Measurements from ENCODE around the gene ZNF358. TPM values are rescaled to one million over a fixed set of nuclear protein-coding genes. Genes with fewer than 3 reads are reported as not detected.

Gene ZNF358
- 2.5 and 3.0 TPM in 2 replicates for total RNA-seq (2013; cell fraction: nucleolus; rRNA removed)
- total RNA-seq (2014; rRNA removed) (2.1 and 3.0 TPM in 2 replicates), total RNA-seq (2014; rRNA removed; fragmentation: Illumina TruSeq; extraction: Trizol) (1.8 and 1.9 TPM in 2 replicates), total RNA-seq (2021) (4.9 and 6.3 TPM in 2 replicates), polyA plus RNA-seq (2011; rRNA removed) (0.13 and 0.50 TPM in 2 replicates), polyA plus RNA-seq (2014; fragmentation: Illumina TruSeq; extraction: Trizol) (4.1 and 5.5 TPM in 2 replicates), polyA plus RNA-seq (2014; fragmentation: Nextera tagmentation; extraction: Ambion mirVana) (under 1 TPM in 1 of 2 experiments, not detected in 1; 0.09 TPM), polyA plus RNA-seq (2014; rRNA removed) (2.2 and 4.0 TPM in 2 replicates), polyA plus RNA-seq (2016; fragmentation: Nextera tagmentation; extraction: Ambion mirVana) (under 1 TPM; 0.59 to 0.96 TPM), polyA minus RNA-seq (2011; rRNA and poly(A)+ RNA removed) (0.15 TPM in 1 of 2 replicates, not detected in the other), Bru-seq, nascent RNA (percentile 30 among the genes with signal in this experiment), BruChase-seq, experiment 1, labeled RNA remaining after a 6-hour chase (percentile 39 among the genes with signal in this experiment), BruChase-seq, experiment 2, labeled RNA remaining after a 2-hour chase (percentile 31 among the genes with signal in this experiment)
- 2.0 TPM for polyA plus RNA-seq (2011; ENCODE audit: low read depth)
- 0.89 and 1.5 TPM in 2 replicates for polyA plus RNA-seq (2011; cell fraction: cytosol; rRNA removed)
- 0.43 and 0.63 TPM in 2 replicates for polyA plus RNA-seq (2011; cell fraction: nucleus; rRNA removed)
- 7.2 and 7.6 TPM in 2 replicates for polyA plus RNA-seq (2012)
- 0.62 TPM in 1 of 2 replicates, not detected in the other for polyA minus RNA-seq (2011; cell fraction: cytosol; rRNA and poly(A)+ RNA removed)
- polyA minus RNA-seq (2011; cell fraction: nucleus; rRNA and poly(A)+ RNA removed): 0.24 and 0.57 TPM in 2 replicates
- long read RNA-seq, experiment 1: 0 reads
- long read RNA-seq, experiment 2: 0 reads

DNA sequence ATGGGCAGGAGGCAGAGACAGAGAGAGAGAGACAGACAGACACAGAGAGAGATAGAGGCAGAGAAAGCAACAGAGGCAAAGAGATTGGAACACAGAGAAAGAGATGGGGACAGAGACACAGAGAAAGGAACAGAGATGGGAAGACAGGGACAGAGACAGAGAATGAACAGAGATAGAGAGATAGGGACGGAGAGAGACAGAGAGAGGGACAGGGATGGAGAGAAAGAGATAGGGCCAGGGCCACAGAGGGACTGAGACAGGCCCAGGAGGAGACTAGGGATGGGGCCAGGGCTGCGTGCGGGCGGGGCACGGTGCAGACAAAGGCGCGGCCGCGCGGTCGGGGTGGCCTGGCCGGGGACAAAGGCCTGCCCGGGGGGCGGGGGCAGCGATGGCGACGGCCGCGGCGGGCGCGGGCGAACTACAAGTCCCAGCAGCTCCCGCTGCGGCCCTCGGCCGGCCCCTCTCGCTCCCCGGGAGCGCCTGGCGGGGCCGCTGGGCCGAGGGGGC is at the start of gene ZNF358:
TSS of gene ZNF358 (plus strand) at position 459 of the 507 bp plus-strand sequence. CDS start 3,140 bp downstream, outside the sequence.
- in situ Hi-C loops (cut with MboI): no loop called here
- POLR2A ChIA-PET: no interaction called here
- FAIRE-seq: no peak
- TF ChIP-seq, protein P1, sequence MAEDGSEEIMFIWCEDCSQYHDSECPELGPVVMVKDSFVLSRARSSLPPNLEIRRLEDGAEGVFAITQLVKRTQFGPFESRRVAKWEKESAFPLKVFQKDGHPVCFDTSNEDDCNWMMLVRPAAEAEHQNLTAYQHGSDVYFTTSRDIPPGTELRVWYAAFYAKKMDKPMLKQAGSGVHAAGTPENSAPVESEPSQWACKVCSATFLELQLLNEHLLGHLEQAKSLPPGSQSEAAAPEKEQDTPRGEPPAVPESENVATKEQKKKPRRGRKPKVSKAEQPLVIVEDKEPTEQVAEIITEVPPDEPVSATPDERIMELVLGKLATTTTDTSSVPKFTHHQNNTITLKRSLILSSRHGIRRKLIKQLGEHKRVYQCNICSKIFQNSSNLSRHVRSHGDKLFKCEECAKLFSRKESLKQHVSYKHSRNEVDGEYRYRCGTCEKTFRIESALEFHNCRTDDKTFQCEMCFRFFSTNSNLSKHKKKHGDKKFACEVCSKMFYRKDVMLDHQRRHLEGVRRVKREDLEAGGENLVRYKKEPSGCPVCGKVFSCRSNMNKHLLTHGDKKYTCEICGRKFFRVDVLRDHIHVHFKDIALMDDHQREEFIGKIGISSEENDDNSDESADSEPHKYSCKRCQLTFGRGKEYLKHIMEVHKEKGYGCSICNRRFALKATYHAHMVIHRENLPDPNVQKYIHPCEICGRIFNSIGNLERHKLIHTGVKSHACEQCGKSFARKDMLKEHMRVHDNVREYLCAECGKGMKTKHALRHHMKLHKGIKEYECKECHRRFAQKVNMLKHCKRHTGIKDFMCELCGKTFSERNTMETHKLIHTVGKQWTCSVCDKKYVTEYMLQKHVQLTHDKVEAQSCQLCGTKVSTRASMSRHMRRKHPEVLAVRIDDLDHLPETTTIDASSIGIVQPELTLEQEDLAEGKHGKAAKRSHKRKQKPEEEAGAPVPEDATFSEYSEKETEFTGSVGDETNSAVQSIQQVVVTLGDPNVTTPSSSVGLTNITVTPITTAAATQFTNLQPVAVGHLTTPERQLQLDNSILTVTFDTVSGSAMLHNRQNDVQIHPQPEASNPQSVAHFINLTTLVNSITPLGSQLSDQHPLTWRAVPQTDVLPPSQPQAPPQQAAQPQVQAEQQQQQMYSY (CRISPR knock-in tag; IDR thresholded peaks at IDR 0.05): no peak
- TF ChIP-seq CREM (IDR thresholded peaks at IDR 0.05; ENCODE audit: low read depth): no peak
- TF ChIP-seq SMAD1 (IDR thresholded peaks at IDR 0.05; ENCODE audit: low read depth, partially characterized antibody): no peak
- no peak for TF ChIP-seq NRF1 (conservative IDR thresholded peaks at IDR 0.05; ENCODE audit: low read depth, low read length)
- TF ChIP-seq HCFC1 (IDR thresholded peaks at IDR 0.05; ENCODE audit: low read length): peak; percentile 76
- no peak for TF ChIP-seq SREBF1 (IDR thresholded peaks at IDR 0.05; ENCODE audit: low read length)
- TF ChIP-seq HDGF (IDR thresholded peaks at IDR 0.05): peak; percentile 83
- TF ChIP-seq, protein P2, sequence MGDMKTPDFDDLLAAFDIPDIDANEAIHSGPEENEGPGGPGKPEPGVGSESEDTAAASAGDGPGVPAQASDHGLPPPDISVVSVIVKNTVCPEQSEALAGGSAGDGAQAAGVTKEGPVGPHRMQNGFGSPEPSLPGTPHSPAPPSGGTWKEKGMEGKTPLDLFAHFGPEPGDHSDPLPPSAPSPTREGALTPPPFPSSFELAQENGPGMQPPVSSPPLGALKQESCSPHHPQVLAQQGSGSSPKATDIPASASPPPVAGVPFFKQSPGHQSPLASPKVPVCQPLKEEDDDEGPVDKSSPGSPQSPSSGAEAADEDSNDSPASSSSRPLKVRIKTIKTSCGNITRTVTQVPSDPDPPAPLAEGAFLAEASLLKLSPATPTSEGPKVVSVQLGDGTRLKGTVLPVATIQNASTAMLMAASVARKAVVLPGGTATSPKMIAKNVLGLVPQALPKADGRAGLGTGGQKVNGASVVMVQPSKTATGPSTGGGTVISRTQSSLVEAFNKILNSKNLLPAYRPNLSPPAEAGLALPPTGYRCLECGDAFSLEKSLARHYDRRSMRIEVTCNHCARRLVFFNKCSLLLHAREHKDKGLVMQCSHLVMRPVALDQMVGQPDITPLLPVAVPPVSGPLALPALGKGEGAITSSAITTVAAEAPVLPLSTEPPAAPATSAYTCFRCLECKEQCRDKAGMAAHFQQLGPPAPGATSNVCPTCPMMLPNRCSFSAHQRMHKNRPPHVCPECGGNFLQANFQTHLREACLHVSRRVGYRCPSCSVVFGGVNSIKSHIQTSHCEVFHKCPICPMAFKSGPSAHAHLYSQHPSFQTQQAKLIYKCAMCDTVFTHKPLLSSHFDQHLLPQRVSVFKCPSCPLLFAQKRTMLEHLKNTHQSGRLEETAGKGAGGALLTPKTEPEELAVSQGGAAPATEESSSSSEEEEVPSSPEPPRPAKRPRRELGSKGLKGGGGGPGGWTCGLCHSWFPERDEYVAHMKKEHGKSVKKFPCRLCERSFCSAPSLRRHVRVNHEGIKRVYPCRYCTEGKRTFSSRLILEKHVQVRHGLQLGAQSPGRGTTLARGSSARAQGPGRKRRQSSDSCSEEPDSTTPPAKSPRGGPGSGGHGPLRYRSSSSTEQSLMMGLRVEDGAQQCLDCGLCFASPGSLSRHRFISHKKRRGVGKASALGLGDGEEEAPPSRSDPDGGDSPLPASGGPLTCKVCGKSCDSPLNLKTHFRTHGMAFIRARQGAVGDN (IDR thresholded peaks at IDR 0.05): no peak
- TF ChIP-seq, protein P3, sequence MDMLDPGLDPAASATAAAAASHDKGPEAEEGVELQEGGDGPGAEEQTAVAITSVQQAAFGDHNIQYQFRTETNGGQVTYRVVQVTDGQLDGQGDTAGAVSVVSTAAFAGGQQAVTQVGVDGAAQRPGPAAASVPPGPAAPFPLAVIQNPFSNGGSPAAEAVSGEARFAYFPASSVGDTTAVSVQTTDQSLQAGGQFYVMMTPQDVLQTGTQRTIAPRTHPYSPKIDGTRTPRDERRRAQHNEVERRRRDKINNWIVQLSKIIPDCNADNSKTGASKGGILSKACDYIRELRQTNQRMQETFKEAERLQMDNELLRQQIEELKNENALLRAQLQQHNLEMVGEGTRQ (IDR thresholded peaks at IDR 0.05; ENCODE audit: borderline replicate concordance, low read depth, low read length): no peak
- 0 out of 2 replicates have a peak, but pooled peaks have one; percentile 33 for TF ChIP-seq NR2C1 (IDR thresholded peaks at IDR 0.05)

More for the DNA sequence above, at the start of gene ZNF358:
- Histone ChIP-seq H4K20me1 (ENCODE audit: control insufficient read depth, insufficient read depth) (no peaks in the 10 kb centered on the region), H3K4me3 (peak within 1 kb of the TSS; percentile 50; the same call in 1 of the 2 replicates), H3K4me1 (ENCODE audit: control insufficient read depth, insufficient read depth, low read length) (no peaks in the 10 kb centered on the region), H3K9ac (ENCODE audit: control insufficient read depth, insufficient read depth, low read length) (peak within 1 kb of the TSS; percentile 27; the same call in 1 of the 2 replicates), H3K27me3 (replicated peaks in 1 of 2; ENCODE audit: control insufficient read depth in 2 of 2, insufficient read depth in 2 of 2, low read length in 1 of 2) (peaks cover 3 to 4% of the 10 kb centered on the region in 2 experiments; a peak in 2 of 4 replicates), H3K36me3 (ENCODE audit: control insufficient read depth in 2 of 2, insufficient read depth in 2 of 2, low read length in 1 of 2) (no peaks in the 10 kb centered on the region), H3K27ac (ENCODE audit: control insufficient read depth, insufficient read depth) (no peak within 1 kb of the TSS), H3K4me2 (ENCODE audit: control insufficient read depth, insufficient read depth) (peak within 1 kb of the TSS; percentile 55), H3K9me3 (replicated peaks; ENCODE audit: control insufficient read depth, insufficient read depth, low read length) (no peaks in the 10 kb centered on the region), H3K79me2 (ENCODE audit: control insufficient read depth, insufficient read depth, low read length) (no peaks in the 10 kb centered on the region), H2AFZ (ENCODE audit: control insufficient read depth, low read depth, low read length) (peak within 1 kb of the TSS; percentile 85)
- WGBS (ENCODE audit: insufficient coverage, insufficient replicate concordance, low lambda C conversion rate, missing lambda C conversion rate): 10% methylated on average over 14 of the region's 33 CpGs
- ChIA-PET CTCF (no interaction called here), SMC1A (ENCODE audit: uncharacterized antibody, unreplicated experiment) (interaction anchor here (1.2 kb wide), 1 partner anchor 136 kb away, joined by 4 read pairs; no protein-coding TSS in a partner anchor), RAD21 (ENCODE audit: unreplicated experiment) (no interaction called here)
- no TSS peak for BruUV-seq (replicated peaks)
- ATAC-seq (peak; percentile 96), DNase-seq (ENCODE audit: low read depth, low spot score) (no peak)
- intact Hi-C loops (cut with micrococcal nuclease; ENCODE audit: unreplicated experiment): no loop called here

All from GM12878 (cell line).